ENCODE results near the gene CBX2.

The CBX2 gene

DNA sequence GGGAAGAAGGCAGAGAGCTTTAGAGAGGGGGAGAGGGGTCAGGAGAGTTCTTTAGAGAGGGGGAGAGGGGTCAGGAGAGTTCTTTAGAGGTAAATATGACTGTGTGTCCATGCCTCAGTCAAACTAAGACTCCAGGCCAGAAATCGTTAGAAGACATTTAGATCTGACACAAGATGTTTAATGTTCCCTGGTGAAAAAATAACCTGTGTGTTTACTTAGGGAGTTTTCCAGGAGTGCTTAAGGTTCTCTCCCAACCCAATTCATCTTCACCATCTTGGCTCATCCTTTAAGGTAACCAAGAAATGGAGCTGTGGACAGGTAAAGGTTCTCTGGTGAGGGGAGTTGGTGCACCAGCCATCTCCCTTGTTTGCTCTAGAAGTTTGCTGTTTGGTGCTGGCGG, 51.5 kb downstream of the CBX2 start:
- DNase-seq (ENCODE audit: low read depth): no peak

DNA sequence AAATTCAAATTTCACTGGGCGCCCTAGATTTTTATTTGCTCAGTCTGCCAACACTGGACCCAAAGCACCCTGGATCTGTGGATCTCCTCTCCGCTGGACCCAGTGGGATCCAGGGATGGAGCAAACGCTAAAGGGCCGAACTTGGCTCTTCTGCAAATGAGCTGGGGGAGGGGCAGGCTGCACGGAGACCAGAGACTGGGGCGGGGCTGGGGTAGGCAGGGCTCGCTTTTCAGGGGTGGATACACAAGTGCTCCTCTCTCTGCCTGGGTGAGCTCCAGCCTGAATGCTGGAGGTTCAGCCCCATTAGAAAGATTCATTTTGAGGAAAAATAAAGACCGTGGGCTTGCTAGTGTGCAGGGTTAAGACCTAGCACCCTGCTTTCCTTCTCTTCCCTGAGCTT, 52.4 kb downstream of the CBX2 start:
- DNase-seq (ENCODE audit: low read depth): no peak

- DNase-seq (ENCODE audit: low read depth): no peak
Observed at GRCh38 chr17:79830763-79831264, 52.9 kb downstream of the CBX2 start.

- DNase-seq (ENCODE audit: low read depth): no peak
Observed at GRCh38 chr17:79831265-79832217, 53.6 kb downstream of the CBX2 start.

DNA sequence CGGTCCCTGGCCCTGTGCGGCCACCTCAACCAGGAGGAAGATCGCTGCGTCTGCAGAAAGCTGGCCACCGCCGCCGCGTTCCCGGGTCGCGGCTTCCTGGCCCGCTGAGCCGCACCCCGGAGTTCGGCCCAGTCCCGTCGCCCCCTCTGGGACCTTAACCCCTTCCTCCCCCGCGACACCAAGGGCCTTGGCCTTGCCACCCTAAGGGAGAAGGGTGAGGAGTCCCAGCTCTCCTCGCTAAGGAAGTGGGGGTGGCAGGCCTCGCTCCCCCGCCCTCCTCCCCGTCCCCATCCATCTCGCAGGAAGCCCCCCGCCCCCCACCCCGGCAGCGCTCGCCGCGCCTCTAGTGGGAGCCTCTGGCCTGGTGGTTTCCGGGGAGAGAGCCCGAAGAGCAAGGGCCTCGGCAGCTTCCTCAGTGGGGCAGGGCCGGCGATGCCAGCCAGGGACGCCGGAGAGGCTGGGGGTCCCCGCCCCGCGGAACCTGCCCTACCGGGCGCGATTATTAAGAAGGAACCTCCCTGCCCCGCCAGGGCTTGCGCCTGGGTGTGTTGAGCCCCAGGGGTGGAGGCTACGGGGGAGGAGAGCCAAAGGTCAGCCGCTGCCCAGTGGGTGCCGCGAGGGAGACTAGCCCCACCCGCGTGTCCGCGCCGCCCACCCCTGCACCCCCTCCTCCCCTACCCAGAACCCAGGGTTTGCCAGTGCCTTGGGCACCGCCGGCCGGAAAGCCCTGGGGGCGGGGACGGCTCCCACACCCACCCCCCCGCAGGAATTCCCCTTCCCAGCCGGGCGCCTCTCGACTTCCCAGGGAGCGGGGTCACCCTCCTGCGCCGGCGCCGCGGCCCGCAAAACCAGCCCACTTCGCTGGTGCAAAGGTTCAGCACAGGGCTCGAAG, 54.5 kb downstream of the CBX2 start:
- no peak for DNase-seq (ENCODE audit: low read depth)

DNA sequence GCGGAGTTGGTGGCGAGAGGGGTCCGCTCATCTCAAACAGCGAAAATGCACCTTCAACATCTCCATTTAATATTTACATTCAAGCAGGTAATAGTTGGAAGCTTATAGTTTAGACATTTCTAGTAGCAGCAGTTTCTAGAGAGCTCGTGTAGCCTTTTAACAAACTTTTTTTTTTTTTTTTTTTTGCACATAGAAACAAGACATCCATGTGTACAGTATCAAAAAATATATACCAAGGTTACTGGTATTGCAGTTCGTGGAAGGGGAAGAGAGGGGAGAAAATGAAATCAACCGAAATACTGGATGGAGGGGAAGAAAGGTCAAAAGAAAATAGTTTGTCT, 55.1 kb downstream of the CBX2 start:
- no peak for DNase-seq (ENCODE audit: low read depth)

DNA sequence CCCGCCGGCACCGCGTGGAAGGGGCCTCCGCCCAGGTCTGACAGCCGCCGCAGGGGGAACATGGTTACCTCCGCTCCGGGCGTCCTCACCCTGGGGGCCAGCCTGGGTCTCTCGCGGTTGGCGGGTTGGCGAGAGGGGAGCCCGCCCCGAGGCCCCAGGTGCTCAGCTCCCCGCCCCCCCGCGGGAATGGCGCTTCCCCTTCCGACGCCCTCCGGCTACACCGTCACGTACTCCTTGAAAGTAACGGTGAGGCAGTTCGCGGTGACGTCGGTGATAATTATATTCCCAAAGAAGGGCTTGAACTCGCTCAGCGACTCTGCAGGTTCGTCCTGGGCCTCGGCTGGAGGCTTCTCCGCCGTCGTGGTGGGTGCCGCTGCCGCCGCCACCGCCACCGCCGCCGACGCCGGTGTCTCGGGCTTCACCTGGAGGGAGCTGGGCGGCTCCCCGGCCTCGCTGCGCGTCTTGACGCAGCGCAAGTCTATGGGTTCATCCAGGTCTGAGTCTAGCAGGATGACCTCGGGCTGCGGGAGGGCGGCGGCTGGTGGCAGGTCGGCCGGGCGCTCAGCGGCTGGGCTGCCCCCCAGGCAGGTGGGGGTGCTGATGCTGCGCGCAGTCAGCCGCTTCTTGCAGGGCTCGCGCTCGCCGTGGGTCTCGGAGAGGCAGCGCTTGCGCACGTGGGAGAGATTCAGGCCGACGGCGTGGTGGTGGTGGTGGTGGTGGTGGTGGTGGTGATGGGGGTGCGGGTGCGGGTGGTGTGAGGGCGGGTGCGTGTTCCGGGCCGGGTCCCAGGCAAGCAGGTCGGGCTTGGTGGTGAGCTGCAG, 56.0 kb downstream of the CBX2 start:
- DNase-seq (ENCODE audit: low read depth): no peak

GRCh38 chr17:79834565-79835469, 56.9 kb downstream of the CBX2 start:
- no peak for DNase-seq (ENCODE audit: low read depth)

DNA sequence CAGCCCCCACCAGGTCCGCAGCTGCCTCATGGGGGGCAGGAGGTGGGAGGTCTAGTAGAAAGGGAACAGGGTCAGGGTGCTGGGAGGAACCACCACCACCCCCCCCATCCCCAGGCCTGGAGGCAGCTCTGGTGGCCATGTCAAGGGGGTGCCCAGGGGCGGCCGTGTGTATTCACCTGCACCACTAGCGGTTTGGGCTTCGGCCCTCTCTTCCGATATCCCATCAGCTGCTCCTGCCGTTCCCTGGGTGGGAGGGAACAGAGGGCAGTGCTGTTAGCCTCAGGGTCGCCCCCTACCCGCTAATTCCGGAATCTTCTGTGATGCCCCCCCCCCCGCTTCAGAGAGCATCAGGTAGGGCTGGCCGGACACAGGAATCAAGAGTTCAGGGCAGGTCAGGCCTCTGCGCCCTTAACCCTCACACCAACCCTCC, 57.5 kb downstream of the CBX2 start:
- no peak for DNase-seq (ENCODE audit: low read depth)

DNA sequence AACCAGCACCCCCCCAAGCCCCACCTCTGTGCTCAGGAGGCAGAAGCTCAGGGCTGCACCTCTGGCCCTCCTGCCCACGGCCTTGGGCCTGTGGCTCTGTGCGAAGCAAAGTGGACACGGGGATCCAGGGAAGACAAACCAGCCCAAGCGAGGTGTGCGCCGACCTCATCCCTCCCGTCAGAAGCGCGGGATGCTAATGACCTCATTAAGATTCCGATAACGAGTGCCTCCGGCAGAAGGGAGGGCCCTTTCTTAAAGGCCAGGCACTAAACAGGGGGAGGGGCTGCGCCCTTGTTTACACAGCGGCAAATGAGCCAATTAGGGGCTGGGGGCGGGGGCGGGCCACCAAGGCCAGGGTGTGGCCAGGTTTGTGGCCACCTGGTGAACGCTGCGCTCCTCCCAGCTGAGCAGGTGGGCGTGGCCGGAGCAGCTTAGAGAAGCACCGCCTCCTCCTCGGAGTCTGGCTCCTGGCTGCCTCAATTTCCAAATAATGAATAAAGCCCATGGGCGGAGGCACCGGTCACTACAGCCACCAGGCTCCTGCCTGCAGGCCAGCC, 58.1 kb downstream of the CBX2 start:
- DNase-seq (ENCODE audit: low read depth): no peak

- DNase-seq (ENCODE audit: low read depth): no peak
Observed at GRCh38 chr17:79836510-79836971, 58.6 kb downstream of the CBX2 start.

DNA sequence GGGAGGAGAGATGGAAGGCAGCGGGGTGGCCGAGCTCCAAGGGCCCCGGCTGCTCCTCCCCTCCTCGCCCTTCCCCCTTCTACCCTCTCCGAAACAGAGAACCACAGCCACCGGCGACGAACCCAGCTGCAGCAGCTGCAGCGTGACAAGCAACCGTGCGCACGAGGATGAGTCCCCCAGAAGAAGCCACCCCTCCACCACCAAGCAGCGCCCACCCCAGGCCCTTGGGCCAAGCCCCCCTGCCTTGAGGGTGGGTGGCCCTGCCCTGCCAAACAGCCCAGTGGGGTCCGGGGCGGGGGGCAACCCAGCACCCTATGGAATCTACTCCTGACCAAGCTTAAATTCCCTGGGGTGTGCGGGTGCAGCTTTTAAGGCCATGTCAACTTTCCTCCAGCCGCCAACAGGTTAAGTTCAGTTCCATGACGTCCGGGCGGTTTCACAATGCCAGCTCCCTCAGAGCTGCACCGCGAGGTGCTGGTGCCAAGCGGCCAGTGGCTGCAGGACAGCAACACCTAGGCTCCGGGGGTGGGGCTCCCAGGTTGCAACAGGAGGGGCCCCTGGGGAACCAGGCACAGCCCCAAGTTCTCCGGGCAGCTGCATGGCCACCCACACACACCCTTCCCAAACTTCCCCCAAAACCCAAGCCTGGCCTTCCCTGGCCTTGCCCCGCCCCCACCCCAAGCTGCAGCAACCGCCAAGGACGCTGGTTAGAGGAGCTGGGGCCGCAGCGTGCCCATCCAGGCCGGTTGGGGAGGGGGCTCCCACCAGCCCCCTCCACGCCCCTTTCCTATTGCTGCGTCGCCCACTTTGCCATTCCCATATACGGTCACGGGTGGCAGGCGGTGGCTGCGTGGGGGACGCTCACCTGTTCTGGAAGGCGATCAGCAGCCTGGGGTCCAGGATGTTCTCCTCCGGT, 59.3 kb downstream of the CBX2 start:
- no peak for DNase-seq (ENCODE audit: low read depth)
